ENCODE data around the gene CACNA1G.
A peak's percentile ranks its signal among the peaks of the same experiment; 100 is the strongest.

Gene CACNA1G

DNA sequence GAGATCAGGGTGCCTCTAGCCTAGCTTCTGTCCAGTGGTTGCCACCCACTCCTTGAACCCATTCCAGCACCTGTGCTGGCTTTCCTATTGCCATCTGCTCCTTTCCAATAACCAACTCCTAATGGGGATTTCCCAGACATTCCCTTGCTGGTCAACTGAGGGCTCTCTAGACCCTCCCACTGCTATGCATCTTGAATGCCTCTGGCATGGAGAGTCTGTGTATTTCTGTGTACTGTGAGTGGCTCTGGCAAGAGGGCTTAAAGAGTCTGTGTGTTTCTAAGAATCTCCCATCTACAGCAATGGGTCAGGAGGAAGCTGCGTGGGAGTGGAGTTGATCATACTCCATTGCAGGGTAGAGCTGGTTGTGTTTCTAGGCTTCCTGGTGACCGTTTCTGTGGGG lies 39.0 kb upstream of the CACNA1G start:
- no peaks in the 10 kb centered on the region for H3K4me1 ChIP-seq (ENCODE audit: insufficient read depth, low read length)
- no peaks in the 10 kb centered on the region for H3K9me3 ChIP-seq (ENCODE audit: insufficient read depth, low read depth, low read length)
- H3K27ac ChIP-seq (ENCODE audit: low read length) = no peak overlapping the region
- no peaks in the 10 kb centered on the region for H3K27me3 ChIP-seq (ENCODE audit: insufficient read depth, low read length)
- H3K9ac ChIP-seq (ENCODE audit: low read depth, low read length) = no peak overlapping the region
- no peak overlapping the region for H3K4me3 ChIP-seq (ENCODE audit: low read length)
- H3K36me3 ChIP-seq (ENCODE audit: insufficient read depth, low read depth, low read length) = no peaks in the 10 kb centered on the region

DNA sequence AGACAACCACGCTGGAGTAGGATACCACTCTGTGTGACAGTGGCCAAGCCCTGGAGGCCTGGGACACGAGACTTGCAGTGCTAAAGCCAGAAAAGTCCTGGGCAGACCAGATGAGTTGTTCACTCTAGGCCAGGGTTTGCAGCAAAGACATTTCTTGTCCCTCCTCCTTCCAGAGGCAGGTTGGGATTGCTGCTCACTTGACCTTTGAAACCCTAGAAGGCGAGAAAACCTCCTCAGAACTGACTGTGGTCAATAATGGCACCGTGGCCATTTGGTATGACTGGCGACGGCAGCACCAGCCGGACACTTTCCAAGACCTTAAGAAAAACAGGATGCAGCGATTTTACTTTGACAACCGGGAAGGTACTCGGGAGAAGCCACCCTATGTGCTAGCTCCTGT lies 37.7 kb upstream of the CACNA1G start:
- no peak overlapping the region for H3K9ac ChIP-seq (ENCODE audit: low read depth, low read length)
- no peak overlapping the region for H3K4me3 ChIP-seq (ENCODE audit: low read length)
- H3K27ac ChIP-seq (ENCODE audit: low read length) = no peak overlapping the region
- no peaks in the 10 kb centered on the region for H3K36me3 ChIP-seq (ENCODE audit: insufficient read depth, low read depth, low read length)
- H3K27me3 ChIP-seq (ENCODE audit: insufficient read depth, low read length) = no peaks in the 10 kb centered on the region
- no peaks in the 10 kb centered on the region for H3K9me3 ChIP-seq (ENCODE audit: insufficient read depth, low read depth, low read length)
- H3K4me1 ChIP-seq (ENCODE audit: insufficient read depth, low read length) = no peaks in the 10 kb centered on the region; the same call in 1 of the 2 replicates

DNA sequence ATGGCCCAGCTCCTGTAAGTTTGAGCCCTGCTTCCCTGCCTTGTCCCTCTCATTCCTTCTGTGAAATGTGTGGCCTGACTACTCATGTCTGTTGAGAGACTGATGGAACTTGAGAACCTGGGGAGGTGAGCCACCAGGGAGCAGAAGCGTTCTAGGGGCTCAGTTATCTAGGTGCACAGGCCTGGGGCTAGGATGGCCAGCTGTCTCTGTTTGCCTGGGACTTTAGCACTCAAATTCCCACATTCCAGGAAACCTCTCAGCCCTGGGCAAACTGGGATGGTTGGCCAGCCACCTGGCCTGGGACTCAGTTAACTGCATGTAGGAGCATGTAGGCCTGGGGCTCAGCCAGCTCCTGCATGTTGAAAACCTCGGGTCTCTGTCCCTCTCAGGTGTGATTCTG lies 37.3 kb upstream of the CACNA1G start:
- no peaks in the 10 kb centered on the region for H3K36me3 ChIP-seq (ENCODE audit: insufficient read depth, low read depth, low read length)
- no peaks in the 10 kb centered on the region for H3K27me3 ChIP-seq (ENCODE audit: insufficient read depth, low read length)
- H3K4me1 ChIP-seq (ENCODE audit: insufficient read depth, low read length) = no peaks in the 10 kb centered on the region; the same call in 1 of the 2 replicates
- no peak overlapping the region for H3K9ac ChIP-seq (ENCODE audit: low read depth, low read length)
- no peak overlapping the region for H3K4me3 ChIP-seq (ENCODE audit: low read length)
- H3K27ac ChIP-seq (ENCODE audit: low read length) = no peak overlapping the region
- no peaks in the 10 kb centered on the region for H3K9me3 ChIP-seq (ENCODE audit: insufficient read depth, low read depth, low read length)

DNA sequence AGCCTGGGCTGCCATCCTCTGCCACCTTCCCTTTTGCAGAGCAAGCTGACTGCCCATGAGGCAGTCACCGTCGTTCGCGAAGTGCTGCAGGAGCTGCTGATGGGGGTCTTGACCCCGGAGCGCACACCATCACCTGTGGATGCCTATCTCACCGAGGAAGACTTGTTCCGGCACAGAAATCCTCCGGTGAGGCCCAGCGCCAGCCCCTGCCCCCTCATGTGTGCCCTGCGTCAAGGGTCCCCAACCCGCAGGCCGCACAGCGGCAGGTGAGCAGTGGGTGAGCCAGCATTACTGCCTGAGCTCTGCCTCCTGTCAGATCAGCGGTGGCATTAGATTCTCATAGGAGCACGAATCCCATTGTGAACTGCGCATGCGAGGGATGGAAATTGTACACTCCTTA lies 35.7 kb upstream of the CACNA1G start:
- Histone ChIP-seq H3K9ac (ENCODE audit: low read depth, low read length) (no peak overlapping the region), H3K27me3 (ENCODE audit: insufficient read depth, low read length) (no peaks in the 10 kb centered on the region), H3K9me3 (ENCODE audit: insufficient read depth, low read depth, low read length) (no peaks in the 10 kb centered on the region), H3K36me3 (ENCODE audit: insufficient read depth, low read depth, low read length) (no peaks in the 10 kb centered on the region), H3K4me3 (ENCODE audit: low read length) (no peak overlapping the region), H3K27ac (ENCODE audit: low read length) (no peak overlapping the region), H3K4me1 (ENCODE audit: insufficient read depth, low read length) (no peaks in the 10 kb centered on the region; the same call in 1 of the 2 replicates)

DNA sequence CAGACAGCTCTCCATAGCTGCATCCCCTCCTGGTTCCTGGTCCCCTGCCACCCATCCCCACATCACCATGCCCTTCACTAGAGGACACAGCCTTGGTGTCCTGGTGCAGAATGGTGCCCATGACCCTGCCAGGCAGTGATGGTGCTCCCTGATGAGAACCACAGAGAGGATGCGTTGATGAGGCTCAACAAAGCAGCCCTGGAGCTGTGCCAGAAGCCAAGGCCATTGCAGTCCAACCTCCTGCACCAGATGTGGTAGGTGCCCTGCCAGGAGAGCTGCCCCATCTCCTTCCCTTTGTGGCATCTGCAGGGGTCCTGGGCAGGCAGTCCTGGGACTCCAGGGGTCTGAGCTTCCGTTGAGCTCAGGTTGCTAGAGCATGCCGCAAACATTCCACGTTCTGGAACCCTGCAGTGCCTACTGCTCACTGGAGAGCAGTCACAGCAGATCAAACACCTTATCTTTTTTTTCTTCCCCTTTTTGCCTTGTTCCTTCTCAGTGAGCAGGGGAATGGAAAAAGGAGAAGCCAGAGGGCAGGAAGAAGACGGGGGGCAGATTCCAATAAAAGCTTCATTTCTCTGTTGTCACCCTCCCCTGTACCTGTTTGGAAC lies 33.3 kb upstream of the CACNA1G start:
- H3K27me3 ChIP-seq (ENCODE audit: insufficient read depth, low read length) = peaks cover 13% of the 10 kb centered on the region
- no peaks in the 10 kb centered on the region for H3K9me3 ChIP-seq (ENCODE audit: insufficient read depth, low read depth, low read length)
- no peak overlapping the region for H3K4me3 ChIP-seq (ENCODE audit: low read length)
- peaks cover 7% of the 10 kb centered on the region; the same call in 1 of the 2 replicates for H3K4me1 ChIP-seq (ENCODE audit: insufficient read depth, low read length)
- H3K36me3 ChIP-seq (ENCODE audit: insufficient read depth, low read depth, low read length) = no peaks in the 10 kb centered on the region
- H3K27ac ChIP-seq (ENCODE audit: low read length) = no peak overlapping the region
- no peak overlapping the region for H3K9ac ChIP-seq (ENCODE audit: low read depth, low read length)

DNA sequence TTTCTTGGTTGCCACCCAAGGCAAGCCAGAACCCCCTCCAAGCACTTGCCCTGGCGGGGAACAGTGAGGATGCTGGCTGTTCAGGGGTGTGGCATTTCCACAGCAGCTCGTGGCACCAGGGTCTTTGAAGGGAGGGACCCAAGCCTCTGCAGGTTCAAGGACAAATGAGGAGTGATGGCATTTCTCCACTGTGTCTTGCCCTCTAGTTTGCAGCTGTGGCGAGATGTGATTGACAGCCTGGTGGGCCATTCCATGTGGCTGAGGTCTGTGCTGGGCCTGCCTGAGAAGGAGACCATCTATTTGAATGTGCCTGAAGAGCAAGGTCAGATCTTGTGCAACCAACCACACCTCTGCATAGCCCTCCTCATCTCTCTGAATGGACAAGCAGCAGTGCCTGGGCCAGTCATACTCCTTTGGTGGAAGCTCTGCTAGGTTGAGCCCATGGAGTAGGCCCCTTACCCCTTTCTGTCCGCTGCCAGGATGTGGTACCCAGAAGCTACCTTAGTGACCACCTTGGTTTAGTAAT lies 32.5 kb upstream of the CACNA1G start:
- H3K9ac ChIP-seq (ENCODE audit: low read depth, low read length) = no peak overlapping the region
- H3K4me1 ChIP-seq (ENCODE audit: insufficient read depth, low read length) = peaks cover 8% of the 10 kb centered on the region; the same call in 1 of the 2 replicates
- peaks cover 21% of the 10 kb centered on the region for H3K27me3 ChIP-seq (ENCODE audit: insufficient read depth, low read length)
- no peak overlapping the region for H3K27ac ChIP-seq (ENCODE audit: low read length)
- H3K4me3 ChIP-seq (ENCODE audit: low read length) = no peak overlapping the region
- no peaks in the 10 kb centered on the region for H3K36me3 ChIP-seq (ENCODE audit: insufficient read depth, low read depth, low read length)
- no peaks in the 10 kb centered on the region for H3K9me3 ChIP-seq (ENCODE audit: insufficient read depth, low read depth, low read length)

DNA sequence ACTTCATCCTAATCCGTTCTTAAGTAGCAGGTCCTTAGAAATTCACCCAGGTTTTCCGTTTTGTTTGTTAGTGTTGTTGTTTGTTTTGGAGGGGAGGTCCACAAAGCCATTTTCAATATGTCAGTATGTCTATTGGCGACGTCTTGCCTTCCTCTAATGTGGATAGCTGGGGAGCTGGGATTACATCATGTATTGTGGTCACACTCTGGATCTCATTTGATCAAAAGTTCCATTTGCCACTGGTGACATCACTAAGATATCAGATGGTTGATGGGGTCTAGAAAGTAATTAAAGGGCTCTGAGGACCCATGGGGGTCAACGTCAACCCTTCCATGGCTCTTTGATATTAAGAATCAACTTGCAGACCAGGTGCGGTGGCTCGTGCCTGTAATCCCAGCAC lies 30.7 kb upstream of the CACNA1G start:
- Histone ChIP-seq H3K36me3 (ENCODE audit: insufficient read depth, low read depth, low read length) (no peaks in the 10 kb centered on the region), H3K27ac (ENCODE audit: low read length) (no peak overlapping the region), H3K9me3 (ENCODE audit: insufficient read depth, low read depth, low read length) (no peaks in the 10 kb centered on the region), H3K4me3 (ENCODE audit: low read length) (no peak overlapping the region), H3K9ac (ENCODE audit: low read depth, low read length) (no peak overlapping the region), H3K27me3 (ENCODE audit: insufficient read depth, low read length) (peaks cover 39% of the 10 kb centered on the region), H3K4me1 (ENCODE audit: insufficient read depth, low read length) (peaks cover 10% of the 10 kb centered on the region; the same call in 1 of the 2 replicates)

DNA sequence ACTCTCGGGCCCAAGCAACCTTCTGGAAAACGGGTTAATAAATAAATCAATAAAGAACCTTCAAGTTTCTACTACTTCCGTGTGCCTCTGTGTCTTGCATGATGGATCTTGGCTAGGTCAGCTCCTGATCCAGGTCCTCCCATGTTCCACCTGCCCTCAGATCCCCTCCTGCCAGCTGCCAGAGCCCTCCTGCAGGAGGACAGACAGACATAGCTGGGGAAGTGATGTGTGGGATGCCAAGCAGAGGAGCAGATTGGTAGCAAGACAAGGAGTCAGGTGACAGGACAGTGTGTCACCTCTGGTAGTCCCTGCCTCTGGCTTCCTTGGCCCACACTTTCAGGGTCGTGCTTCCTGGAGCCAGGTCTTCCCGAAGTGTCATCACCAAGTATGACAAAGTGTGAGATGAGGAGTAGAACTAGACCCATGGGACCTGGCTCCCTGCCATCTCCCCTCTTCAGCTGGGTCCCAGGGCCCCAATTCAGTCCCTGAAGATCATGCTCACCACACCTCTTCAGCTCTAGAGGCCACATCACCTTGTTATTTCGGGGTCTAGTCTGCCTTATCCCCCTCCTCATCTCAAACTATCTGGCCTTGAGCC lies 29.0 kb upstream of the CACNA1G start:
- peaks cover 45% of the 10 kb centered on the region for H3K27me3 ChIP-seq (ENCODE audit: insufficient read depth, low read length)
- H3K27ac ChIP-seq (ENCODE audit: low read length) = no peak overlapping the region
- no peak overlapping the region for H3K4me3 ChIP-seq (ENCODE audit: low read length)

DNA sequence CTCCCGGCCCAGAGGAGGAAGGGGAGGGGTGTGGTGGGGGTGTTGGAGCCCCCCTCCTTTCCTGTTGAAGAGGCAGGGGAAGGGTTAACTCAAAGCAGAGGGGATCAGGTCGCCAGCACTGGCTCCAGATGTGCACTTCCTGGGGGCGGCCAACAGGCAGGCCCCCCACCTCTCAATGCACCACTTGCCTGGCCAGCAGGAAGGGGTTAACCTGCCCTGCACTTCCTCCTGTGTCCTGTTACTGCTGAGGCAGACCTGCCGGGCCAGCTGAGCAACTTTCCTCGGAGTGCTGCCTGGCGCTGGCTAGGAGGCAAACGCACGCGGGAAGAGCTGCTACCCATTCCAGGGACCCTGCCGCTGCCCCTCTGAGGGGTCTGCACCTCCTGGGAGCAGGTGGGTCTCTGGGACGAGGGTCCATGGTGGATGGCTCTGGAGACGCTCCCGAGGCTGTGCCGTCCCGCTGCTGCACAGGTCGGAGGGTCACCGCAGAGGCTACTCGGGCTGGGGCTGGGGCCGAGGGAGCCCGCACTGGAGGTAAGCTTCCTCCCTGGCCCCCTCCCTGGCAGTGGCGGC lies 28.0 kb upstream of the CACNA1G start, which contains the start of gene EPN3:
Gene EPN3 (plus strand): TSS at position 284 of the 573 bp plus-strand sequence. CDS start 3,822 bp downstream, outside the sequence.
- H3K36me3 ChIP-seq (ENCODE audit: insufficient read depth, low read depth, low read length) = no peaks in the 10 kb centered on the region
- no peak within 1 kb of the TSS for H3K27ac ChIP-seq (ENCODE audit: low read length)
- no peaks in the 10 kb centered on the region for H3K9me3 ChIP-seq (ENCODE audit: insufficient read depth, low read depth, low read length)
- peak within 1 kb of the TSS; percentile 81 for H3K4me3 ChIP-seq (ENCODE audit: low read length)
- peaks cover 10% of the 10 kb centered on the region; the same call in 1 of the 2 replicates for H3K4me1 ChIP-seq (ENCODE audit: insufficient read depth, low read length)
- peaks cover 45% of the 10 kb centered on the region for H3K27me3 ChIP-seq (ENCODE audit: insufficient read depth, low read length)
- H3K9ac ChIP-seq (ENCODE audit: low read depth, low read length) = no peak within 1 kb of the TSS; the same call in 1 of the 2 replicates

More for the DNA sequence above, 29.0 kb upstream of the CACNA1G start:
- Histone ChIP-seq H3K36me3 (ENCODE audit: insufficient read depth, low read depth, low read length) (no peaks in the 10 kb centered on the region), H3K4me1 (ENCODE audit: insufficient read depth, low read length) (peaks cover 10% of the 10 kb centered on the region; the same call in 1 of the 2 replicates), H3K9me3 (ENCODE audit: insufficient read depth, low read depth, low read length) (no peaks in the 10 kb centered on the region), H3K9ac (ENCODE audit: low read depth, low read length) (no peak overlapping the region)

DNA sequence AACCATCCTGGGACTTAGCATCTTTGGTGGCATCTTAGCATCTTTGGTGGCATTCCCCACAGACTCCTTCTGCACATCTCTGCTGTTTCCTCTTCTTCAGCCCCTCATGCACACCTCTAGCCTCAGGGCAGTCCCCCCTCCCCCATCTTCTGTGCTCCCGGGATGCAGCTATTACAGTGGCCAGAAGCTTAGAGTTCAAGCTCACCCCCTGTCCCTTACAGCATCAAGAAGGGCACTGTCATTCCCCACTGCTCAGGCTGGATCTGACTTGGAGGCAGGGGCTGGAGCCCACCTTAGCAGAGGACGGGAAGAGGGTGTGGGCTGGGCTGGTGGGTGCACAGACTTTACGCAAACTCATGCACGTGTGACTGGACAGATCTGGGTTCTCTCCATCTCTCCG lies 27.3 kb upstream of the CACNA1G start:
- Histone ChIP-seq H3K36me3 (ENCODE audit: insufficient read depth, low read depth, low read length) (no peaks in the 10 kb centered on the region), H3K27ac (ENCODE audit: low read length) (no peak overlapping the region), H3K4me1 (ENCODE audit: insufficient read depth, low read length) (peaks cover 10% of the 10 kb centered on the region; the same call in 1 of the 2 replicates), H3K9me3 (ENCODE audit: insufficient read depth, low read depth, low read length) (no peaks in the 10 kb centered on the region), H3K27me3 (ENCODE audit: insufficient read depth, low read length) (peaks cover 45% of the 10 kb centered on the region), H3K4me3 (ENCODE audit: low read length) (peak overlapping the region; percentile 81), H3K9ac (ENCODE audit: low read depth, low read length) (no peak overlapping the region)

DNA sequence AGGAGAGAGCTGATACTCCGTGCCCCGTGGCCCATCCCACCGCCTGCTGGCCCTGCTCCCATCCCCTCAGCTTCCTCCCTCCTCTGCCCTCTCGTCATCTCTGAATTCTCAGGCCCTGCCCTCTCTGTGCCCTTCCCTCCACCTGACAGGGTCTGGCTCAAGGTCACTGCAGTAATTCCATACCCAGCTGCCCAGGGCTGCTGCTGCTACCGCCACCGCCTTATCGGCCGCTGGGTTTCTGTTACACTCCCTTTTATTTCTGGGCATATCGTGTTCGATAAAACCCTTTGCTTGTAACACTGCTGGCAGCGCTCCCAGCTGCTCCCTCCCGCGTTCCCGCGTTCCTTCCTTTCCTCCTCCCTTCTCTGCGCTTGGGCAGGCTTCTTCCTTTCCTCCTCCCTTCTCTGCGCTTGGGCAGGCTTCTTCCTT lies 26.8 kb upstream of the CACNA1G start:
- Histone ChIP-seq H3K27me3 (ENCODE audit: insufficient read depth, low read length) (peaks cover 45% of the 10 kb centered on the region), H3K4me3 (ENCODE audit: low read length) (peak overlapping the region; percentile 81), H3K36me3 (ENCODE audit: insufficient read depth, low read depth, low read length) (no peaks in the 10 kb centered on the region), H3K4me1 (ENCODE audit: insufficient read depth, low read length) (peaks cover 10% of the 10 kb centered on the region; the same call in 1 of the 2 replicates), H3K9ac (ENCODE audit: low read depth, low read length) (no peak overlapping the region), H3K9me3 (ENCODE audit: insufficient read depth, low read depth, low read length) (no peaks in the 10 kb centered on the region), H3K27ac (ENCODE audit: low read length) (no peak overlapping the region)

Measured in iPS-20b (cell line).